K562 (cell line): ENCODE measurements around the gene NEDD9.

ENCODE experiments used
- BHLHE40 ChIP-seq: IDR thresholded peaks from 2 replicates; pipeline ENCODE4 v1.6.1; 2011; ENCODE audit warnings: low read length, improper control_type of control experiment
- EZH2 ChIP-seq: IDR thresholded peaks from 2 replicates; pipeline ENCODE4 v1.6.1; 2012; ENCODE audit warnings: low read depth, mild to moderate bottlenecking, inconsistent platforms, low read length, borderline replicate concordance
- TF ChIP-seq, protein P1 (sequence below): fragments of 250-450 bp; sonication (Bioruptor Pico); IDR thresholded peaks from 2 replicates; pipeline ENCODE4 v1.8.0; 2021; ENCODE audit warnings: moderate library complexity, mild to moderate bottlenecking, inconsistent platforms

DNA sequence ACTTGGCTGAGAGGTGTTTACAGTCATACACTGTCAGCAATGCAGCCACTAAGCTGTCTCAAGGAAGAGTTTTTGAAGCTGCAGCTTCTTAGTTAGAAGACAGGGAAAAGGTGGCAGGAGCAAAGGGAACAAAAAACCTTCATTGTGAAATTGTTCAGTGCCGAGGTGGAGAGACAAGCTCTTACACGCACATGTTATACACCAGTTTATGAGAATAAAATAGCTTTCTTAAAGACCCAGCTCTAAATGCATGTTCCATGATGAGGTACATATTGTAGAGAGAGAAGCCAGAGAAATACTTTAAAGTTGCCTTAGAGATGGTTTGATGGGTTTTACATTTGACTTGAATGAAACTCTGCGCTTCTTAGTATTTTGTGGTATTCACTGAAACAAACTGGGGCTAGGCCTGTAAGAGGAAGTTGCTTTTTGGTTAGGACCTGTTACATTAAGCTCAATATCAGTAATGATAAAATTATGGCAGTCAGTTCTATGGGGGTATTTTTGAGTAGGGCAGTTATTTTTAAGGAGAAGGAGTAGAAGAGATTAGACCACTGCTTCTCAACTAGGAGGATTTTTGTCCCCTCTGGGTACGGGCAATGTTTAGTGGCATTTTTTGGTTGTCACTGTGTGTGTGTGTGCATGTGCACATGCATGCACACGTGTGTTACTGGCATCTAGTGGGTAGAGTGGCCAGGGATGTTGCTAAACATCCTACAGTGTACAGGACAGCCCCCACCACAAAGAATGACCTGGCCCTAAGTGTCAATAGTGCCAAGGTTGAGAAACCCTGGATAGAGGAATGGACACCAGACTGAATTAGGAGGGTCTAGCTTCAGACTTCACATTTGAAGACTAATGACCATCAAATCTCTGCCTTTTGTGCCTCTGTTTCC is 9.8 kb downstream of the NEDD9 start:
- TF ChIP-seq EZH2 (no peak), BHLHE40 (no peak)
- TF ChIP-seq, protein P1, sequence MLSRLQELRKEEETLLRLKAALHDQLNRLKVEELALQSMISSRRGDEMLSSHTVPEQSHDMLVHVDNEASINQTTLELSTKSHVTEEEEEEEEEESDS, result no peak
